HepG2 (cell line): Measurements from ENCODE around the gene INAFM2. TPM values are rescaled to one million over a fixed set of nuclear protein-coding genes. Genes with fewer than 3 reads are reported as not detected.
A peak's percentile ranks its signal among the peaks of the same experiment; 100 is the strongest.

ENCODE experiments used
- BCL6 ChIP-seq: IDR thresholded peaks from 2 replicates; pipeline ENCODE4 v1.6.1; 2016; ENCODE audit warnings: missing genetic modification reagents, missing compliant biosample characterization
- FOXK1 ChIP-seq: sonication (generic); formaldehyde crosslinking; IDR thresholded peaks from 2 replicates; pipeline ENCODE4 v1.4.0; 2020; ENCODE audit warnings: low read depth, missing genetic modification reagents, borderline replicate concordance
- GABPB1 ChIP-seq: IDR thresholded peaks from 2 replicates; pipeline ENCODE4 v1.6.1; 2016; ENCODE audit warnings: mild to moderate bottlenecking, missing genetic modification reagents, moderate library complexity, missing compliant biosample characterization
- HDAC2 ChIP-seq: sonication (generic); formaldehyde crosslinking; IDR thresholded peaks from 2 replicates; pipeline ENCODE4 v1.4.0; 2020; ENCODE audit warnings: missing genetic modification reagents
- HOXA3 ChIP-seq: sonication (generic); formaldehyde crosslinking; IDR thresholded peaks from 2 replicates; pipeline ENCODE4 v1.5.0; 2020; ENCODE audit warnings: missing genetic modification reagents
- IKZF4 ChIP-seq: sonication (generic); formaldehyde crosslinking; IDR thresholded peaks from 2 replicates; pipeline ENCODE4 v1.5.1; 2020; ENCODE audit warnings: borderline replicate concordance, mild to moderate bottlenecking, low read depth, missing genetic modification reagents; ENCODE audit errors: not compliant biosample characterization
- KLF15 ChIP-seq: sonication (generic); formaldehyde crosslinking; IDR thresholded peaks from 2 replicates; pipeline ENCODE4 v1.8.1; 2023; ENCODE audit warnings: borderline replicate concordance, mild to moderate bottlenecking, inconsistent platforms, missing genetic modification reagents, mixed read lengths
- MXD4 ChIP-seq: IDR thresholded peaks from 2 replicates; pipeline ENCODE4 v1.6.1; 2016; ENCODE audit warnings: mild to moderate bottlenecking, missing biosample characterization, missing genetic modification reagents
- RARA ChIP-seq: IDR thresholded peaks from 2 replicates; pipeline ENCODE4 v1.6.1; 2016; ENCODE audit warnings: missing genetic modification reagents, missing compliant biosample characterization
- SRY ChIP-seq: sonication (generic); formaldehyde crosslinking; IDR thresholded peaks from 2 replicates; pipeline ENCODE4 v1.8.0; 2022; ENCODE audit warnings: mild to moderate bottlenecking, missing genetic modification reagents
- ZNF512B ChIP-seq: sonication (generic); formaldehyde crosslinking; IDR thresholded peaks from 2 replicates; pipeline ENCODE4 v1.5.1; 2020; ENCODE audit warnings: missing genetic modification reagents, mild to moderate bottlenecking, borderline replicate concordance
- ZXDC ChIP-seq: sonication (generic); formaldehyde crosslinking; IDR thresholded peaks from 2 replicates; pipeline ENCODE4 v1.5.0; 2020; ENCODE audit warnings: mild to moderate bottlenecking, missing genetic modification reagents
- polyA plus RNA-seq, 8 experiments: library from polyadenylated mRNA; depleted of rRNA in 3 of 8; stranded (reverse) in 7 of 8; unstranded in 1 of 8; fragments of >200 nt; fragmentation: Illumina TruSeq in 4 of 8; extraction: Trizol in 4 of 8; gene quantifications; 2 replicates each; pipeline versions ENCODE4 v1.2.1 to v1.2.3, GENCODE V29; 2011 to 2016; ENCODE audit warnings: low read depth in 4 of 8, missing spikeins in 1 of 8, mixed read lengths in 1 of 8; ENCODE audit not compliant: insufficient read depth in 1 of 8
- total RNA-seq, 5 experiments: library from RNA; depleted of rRNA; stranded (reverse); fragments of >200 nt; fragmentation: Illumina TruSeq; extraction: Trizol; gene quantifications; 2 replicates each; pipeline ENCODE4 v1.2.3, GENCODE V29; 2016; ENCODE audit warnings: low read depth in 1 of 5
- TF ChIP-seq, protein P1 (sequence below): sonication (generic); formaldehyde crosslinking; IDR thresholded peaks from 2 replicates; pipeline ENCODE4 v1.4.0; 2020; ENCODE audit warnings: missing genetic modification reagents, borderline replicate concordance
- TF ChIP-seq, protein P2 (sequence below): sonication (generic); formaldehyde crosslinking; IDR thresholded peaks from 2 replicates; pipeline ENCODE4 v1.4.0; 2020; ENCODE audit warnings: missing genetic modification reagents
- TF ChIP-seq, protein P3 (sequence below): IDR thresholded peaks from 2 replicates; pipeline ENCODE4 v1.6.1; 2016; ENCODE audit warnings: mild to moderate bottlenecking

The INAFM2 gene
- total and polyA plus RNA-seq, 2 of the 13 experiments (the other 11 are each of a cell fraction or from before 2014, with no cell fraction given): 5.5 to 6.5 TPM

- 0 out of 2 replicates have a peak, but pooled peaks have one; percentile 36 for TF ChIP-seq SRY
- TF ChIP-seq, protein P1, sequence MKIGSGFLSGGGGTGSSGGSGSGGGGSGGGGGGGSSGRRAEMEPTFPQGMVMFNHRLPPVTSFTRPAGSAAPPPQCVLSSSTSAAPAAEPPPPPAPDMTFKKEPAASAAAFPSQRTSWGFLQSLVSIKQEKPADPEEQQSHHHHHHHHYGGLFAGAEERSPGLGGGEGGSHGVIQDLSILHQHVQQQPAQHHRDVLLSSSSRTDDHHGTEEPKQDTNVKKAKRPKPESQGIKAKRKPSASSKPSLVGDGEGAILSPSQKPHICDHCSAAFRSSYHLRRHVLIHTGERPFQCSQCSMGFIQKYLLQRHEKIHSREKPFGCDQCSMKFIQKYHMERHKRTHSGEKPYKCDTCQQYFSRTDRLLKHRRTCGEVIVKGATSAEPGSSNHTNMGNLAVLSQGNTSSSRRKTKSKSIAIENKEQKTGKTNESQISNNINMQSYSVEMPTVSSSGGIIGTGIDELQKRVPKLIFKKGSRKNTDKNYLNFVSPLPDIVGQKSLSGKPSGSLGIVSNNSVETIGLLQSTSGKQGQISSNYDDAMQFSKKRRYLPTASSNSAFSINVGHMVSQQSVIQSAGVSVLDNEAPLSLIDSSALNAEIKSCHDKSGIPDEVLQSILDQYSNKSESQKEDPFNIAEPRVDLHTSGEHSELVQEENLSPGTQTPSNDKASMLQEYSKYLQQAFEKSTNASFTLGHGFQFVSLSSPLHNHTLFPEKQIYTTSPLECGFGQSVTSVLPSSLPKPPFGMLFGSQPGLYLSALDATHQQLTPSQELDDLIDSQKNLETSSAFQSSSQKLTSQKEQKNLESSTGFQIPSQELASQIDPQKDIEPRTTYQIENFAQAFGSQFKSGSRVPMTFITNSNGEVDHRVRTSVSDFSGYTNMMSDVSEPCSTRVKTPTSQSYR (CRISPR knock-in tag): peak; percentile 57; the same call in 1 of the 2 replicates
- TF ChIP-seq HDAC2: peak; percentile 37; the same call in 1 of the 2 replicates
- no peak for TF ChIP-seq KLF15 (CRISPR knock-in tag)
- no peak for TF ChIP-seq ZNF512B
- peak; percentile 45; the same call in 1 of the 2 replicates for TF ChIP-seq GABPB1 (CRISPR knock-in tag)
- no peak for TF ChIP-seq IKZF4
- peak; percentile 50; the same call in 1 of the 2 replicates for TF ChIP-seq BCL6 (CRISPR knock-in tag)
- TF ChIP-seq RARA (CRISPR knock-in tag): 0 out of 2 replicates have a peak, but pooled peaks have one; percentile 17
- TF ChIP-seq, protein P2, sequence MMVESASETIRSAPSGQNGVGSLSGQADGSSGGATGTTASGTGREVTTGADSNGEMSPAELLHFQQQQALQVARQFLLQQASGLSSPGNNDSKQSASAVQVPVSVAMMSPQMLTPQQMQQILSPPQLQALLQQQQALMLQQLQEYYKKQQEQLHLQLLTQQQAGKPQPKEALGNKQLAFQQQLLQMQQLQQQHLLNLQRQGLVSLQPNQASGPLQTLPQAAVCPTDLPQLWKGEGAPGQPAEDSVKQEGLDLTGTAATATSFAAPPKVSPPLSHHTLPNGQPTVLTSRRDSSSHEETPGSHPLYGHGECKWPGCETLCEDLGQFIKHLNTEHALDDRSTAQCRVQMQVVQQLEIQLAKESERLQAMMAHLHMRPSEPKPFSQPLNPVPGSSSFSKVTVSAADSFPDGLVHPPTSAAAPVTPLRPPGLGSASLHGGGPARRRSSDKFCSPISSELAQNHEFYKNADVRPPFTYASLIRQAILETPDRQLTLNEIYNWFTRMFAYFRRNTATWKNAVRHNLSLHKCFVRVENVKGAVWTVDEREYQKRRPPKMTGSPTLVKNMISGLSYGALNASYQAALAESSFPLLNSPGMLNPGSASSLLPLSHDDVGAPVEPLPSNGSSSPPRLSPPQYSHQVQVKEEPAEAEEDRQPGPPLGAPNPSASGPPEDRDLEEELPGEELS: 0 out of 2 replicates have a peak, but pooled peaks have one; percentile 19
- 0 out of 2 replicates have a peak, but pooled peaks have one; percentile 14 for TF ChIP-seq FOXK1 (CRISPR knock-in tag)
- TF ChIP-seq ZXDC (CRISPR knock-in tag): no peak
- TF ChIP-seq, protein P3, sequence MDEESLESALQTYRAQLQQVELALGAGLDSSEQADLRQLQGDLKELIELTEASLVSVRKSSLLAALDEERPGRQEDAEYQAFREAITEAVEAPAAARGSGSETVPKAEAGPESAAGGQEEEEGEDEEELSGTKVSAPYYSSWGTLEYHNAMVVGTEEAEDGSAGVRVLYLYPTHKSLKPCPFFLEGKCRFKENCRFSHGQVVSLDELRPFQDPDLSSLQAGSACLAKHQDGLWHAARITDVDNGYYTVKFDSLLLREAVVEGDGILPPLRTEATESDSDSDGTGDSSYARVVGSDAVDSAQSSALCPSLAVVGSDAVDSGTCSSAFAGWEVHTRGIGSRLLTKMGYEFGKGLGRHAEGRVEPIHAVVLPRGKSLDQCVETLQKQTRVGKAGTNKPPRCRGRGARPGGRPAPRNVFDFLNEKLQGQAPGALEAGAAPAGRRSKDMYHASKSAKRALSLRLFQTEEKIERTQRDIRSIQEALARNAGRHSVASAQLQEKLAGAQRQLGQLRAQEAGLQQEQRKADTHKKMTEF (CRISPR knock-in tag): peak; percentile 62; the same call in 1 of the 2 replicates
- TF ChIP-seq MXD4 (CRISPR knock-in tag): 0 out of 2 replicates have a peak, but pooled peaks have one; percentile 43
- TF ChIP-seq HOXA3 (CRISPR knock-in tag): no peak
These were observed 17.4 kb downstream of the INAFM2 start, which contains the start of gene CCDC9B (continued) for GRCh38 chr15:40340740-40341400.
